Measurements from ENCODE around the gene BMPER. TPM values are rescaled to one million over a fixed set of nuclear protein-coding genes. Genes with fewer than 3 reads are reported as not detected.

BMPER gene
- total and polyA plus RNA-seq, 10 of the 15 experiments (the other 5 are each of a cell fraction or from before 2014, with no cell fraction given), result 0.02 to 0.08 TPM; not detected in 8

DNA sequence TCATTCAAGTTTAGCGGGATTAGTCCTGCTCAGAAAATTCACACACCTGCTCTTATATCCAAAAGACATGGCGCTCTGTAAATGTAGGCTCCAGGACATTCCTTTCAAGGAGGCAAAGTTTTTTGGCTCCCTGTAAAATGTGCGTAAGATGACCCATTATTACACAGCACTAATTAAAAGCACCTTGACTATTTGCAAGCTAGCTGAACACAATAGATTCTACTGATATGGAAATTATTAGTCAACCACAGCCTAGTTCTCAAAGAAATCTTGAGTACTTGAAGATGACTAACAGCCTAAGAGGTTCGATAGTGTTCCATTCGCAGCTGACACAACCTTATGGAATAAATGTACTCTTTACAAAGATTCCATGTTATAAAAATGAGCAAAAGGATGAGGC lies 175.2 kb downstream of the BMPER start (continued):
- TF ChIP-seq, protein P1, sequence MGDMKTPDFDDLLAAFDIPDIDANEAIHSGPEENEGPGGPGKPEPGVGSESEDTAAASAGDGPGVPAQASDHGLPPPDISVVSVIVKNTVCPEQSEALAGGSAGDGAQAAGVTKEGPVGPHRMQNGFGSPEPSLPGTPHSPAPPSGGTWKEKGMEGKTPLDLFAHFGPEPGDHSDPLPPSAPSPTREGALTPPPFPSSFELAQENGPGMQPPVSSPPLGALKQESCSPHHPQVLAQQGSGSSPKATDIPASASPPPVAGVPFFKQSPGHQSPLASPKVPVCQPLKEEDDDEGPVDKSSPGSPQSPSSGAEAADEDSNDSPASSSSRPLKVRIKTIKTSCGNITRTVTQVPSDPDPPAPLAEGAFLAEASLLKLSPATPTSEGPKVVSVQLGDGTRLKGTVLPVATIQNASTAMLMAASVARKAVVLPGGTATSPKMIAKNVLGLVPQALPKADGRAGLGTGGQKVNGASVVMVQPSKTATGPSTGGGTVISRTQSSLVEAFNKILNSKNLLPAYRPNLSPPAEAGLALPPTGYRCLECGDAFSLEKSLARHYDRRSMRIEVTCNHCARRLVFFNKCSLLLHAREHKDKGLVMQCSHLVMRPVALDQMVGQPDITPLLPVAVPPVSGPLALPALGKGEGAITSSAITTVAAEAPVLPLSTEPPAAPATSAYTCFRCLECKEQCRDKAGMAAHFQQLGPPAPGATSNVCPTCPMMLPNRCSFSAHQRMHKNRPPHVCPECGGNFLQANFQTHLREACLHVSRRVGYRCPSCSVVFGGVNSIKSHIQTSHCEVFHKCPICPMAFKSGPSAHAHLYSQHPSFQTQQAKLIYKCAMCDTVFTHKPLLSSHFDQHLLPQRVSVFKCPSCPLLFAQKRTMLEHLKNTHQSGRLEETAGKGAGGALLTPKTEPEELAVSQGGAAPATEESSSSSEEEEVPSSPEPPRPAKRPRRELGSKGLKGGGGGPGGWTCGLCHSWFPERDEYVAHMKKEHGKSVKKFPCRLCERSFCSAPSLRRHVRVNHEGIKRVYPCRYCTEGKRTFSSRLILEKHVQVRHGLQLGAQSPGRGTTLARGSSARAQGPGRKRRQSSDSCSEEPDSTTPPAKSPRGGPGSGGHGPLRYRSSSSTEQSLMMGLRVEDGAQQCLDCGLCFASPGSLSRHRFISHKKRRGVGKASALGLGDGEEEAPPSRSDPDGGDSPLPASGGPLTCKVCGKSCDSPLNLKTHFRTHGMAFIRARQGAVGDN (IDR thresholded peaks at IDR 0.05), result no peak
- TF ChIP-seq NR2C2 (IDR thresholded peaks at IDR 0.05; ENCODE audit: borderline replicate concordance, control insufficient read depth, insufficient read length, low read depth), result no peak

GRCh38 chr7:34081935-34082334 lies 176.6 kb downstream of the BMPER start:
- H3K79me2 ChIP-seq (ENCODE audit: control insufficient read depth, insufficient read depth, low read length), result no peaks in the 10 kb centered on the region
- no peaks in the 10 kb centered on the region for H3K27me3 ChIP-seq (replicated peaks in 1 of 2; ENCODE audit: control insufficient read depth in 2 of 2, insufficient read depth in 2 of 2, low read length in 1 of 2)
- FAIRE-seq, result no peak
- no peak overlapping the region for H2AFZ ChIP-seq (ENCODE audit: control insufficient read depth, low read depth, low read length)
- ChIA-PET POLR2A (no interaction called here), RAD21 (ENCODE audit: unreplicated experiment) (no interaction called here), CTCF (interaction anchor here (0.6 kb wide), 1 partner anchor 46 kb away, joined by 3 read pairs; no protein-coding TSS in a partner anchor), SMC1A (ENCODE audit: uncharacterized antibody, unreplicated experiment) (no interaction called here)
- intact Hi-C loops (cut with micrococcal nuclease; ENCODE audit: unreplicated experiment), result no loop called here
- WGBS (ENCODE audit: insufficient coverage, insufficient replicate concordance, low lambda C conversion rate, missing lambda C conversion rate), result 0% methylated on average over 1 of the region's 1 CpG
- H3K36me3 ChIP-seq (ENCODE audit: control insufficient read depth in 2 of 2, insufficient read depth in 2 of 2, low read length in 1 of 2), result no peaks in the 10 kb centered on the region
- no peak overlapping the region for H3K4me3 ChIP-seq
- H3K9ac ChIP-seq (ENCODE audit: control insufficient read depth, insufficient read depth, low read length), result no peak overlapping the region
- no peaks in the 10 kb centered on the region for H3K9me3 ChIP-seq (replicated peaks; ENCODE audit: control insufficient read depth, insufficient read depth, low read length)
- H3K4me1 ChIP-seq (ENCODE audit: control insufficient read depth, insufficient read depth, low read length), result no peaks in the 10 kb centered on the region
- BruUV-seq (replicated peaks), result no TSS peak
- no peak overlapping the region for H3K27ac ChIP-seq (ENCODE audit: control insufficient read depth, insufficient read depth)
- no peaks in the 10 kb centered on the region for H4K20me1 ChIP-seq (ENCODE audit: control insufficient read depth, insufficient read depth)
- no peak for ATAC-seq
- H3K4me2 ChIP-seq (ENCODE audit: control insufficient read depth, insufficient read depth), result no peak overlapping the region
- in situ Hi-C loops (cut with MboI), result no loop called here
- DNase-seq (ENCODE audit: low read depth, low spot score), result no peak
- TF ChIP-seq, protein P1 (IDR thresholded peaks at IDR 0.05), result no peak
- TF ChIP-seq ZNF274 (IDR thresholded peaks at IDR 0.05; ENCODE audit: insufficient read depth, insufficient read length) (no peak), HDAC6 (IDR thresholded peaks at IDR 0.05; ENCODE audit: unreplicated experiment) (no peak), RUNX3 (IDR thresholded peaks at IDR 0.05; ENCODE audit: low read length) (no peak), EGR1 (IDR thresholded peaks at IDR 0.05; ENCODE audit: borderline replicate concordance in 1 of 2, low read depth in 2 of 2, low read length in 2 of 2) (no peak), GATAD2B (conservative IDR thresholded peaks at IDR 0.05; ENCODE audit: low read depth) (no peak), STAT1 (conservative IDR thresholded peaks at IDR 0.05) (no peak), TBL1XR1 (IDR thresholded peaks at IDR 0.05; ENCODE audit: low read depth, low read length) (no peak), KAT2A (conservative IDR thresholded peaks at IDR 0.05; ENCODE audit: control insufficient read depth, low read depth, low read length) (no peak), MTA2 (IDR thresholded peaks at IDR 0.05; ENCODE audit: low read depth) (no peak), KLF5 (IDR thresholded peaks at IDR 0.05; ENCODE audit: partially characterized antibody) (no peak), SUZ12 (IDR thresholded peaks at IDR 0.05; ENCODE audit: unreplicated experiment) (no peak), HCFC1 (IDR thresholded peaks at IDR 0.05; ENCODE audit: low read length) (no peak)
- TF ChIP-seq, protein P2, sequence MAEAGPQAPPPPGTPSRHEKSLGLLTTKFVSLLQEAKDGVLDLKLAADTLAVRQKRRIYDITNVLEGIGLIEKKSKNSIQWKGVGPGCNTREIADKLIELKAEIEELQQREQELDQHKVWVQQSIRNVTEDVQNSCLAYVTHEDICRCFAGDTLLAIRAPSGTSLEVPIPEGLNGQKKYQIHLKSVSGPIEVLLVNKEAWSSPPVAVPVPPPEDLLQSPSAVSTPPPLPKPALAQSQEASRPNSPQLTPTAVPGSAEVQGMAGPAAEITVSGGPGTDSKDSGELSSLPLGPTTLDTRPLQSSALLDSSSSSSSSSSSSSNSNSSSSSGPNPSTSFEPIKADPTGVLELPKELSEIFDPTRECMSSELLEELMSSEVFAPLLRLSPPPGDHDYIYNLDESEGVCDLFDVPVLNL (IDR thresholded peaks at IDR 0.05; ENCODE audit: low read depth, low read length), result no peak
